ENCODE measurements around the gene DUSP22. TPM values are rescaled to one million over a fixed set of nuclear protein-coding genes. Genes with fewer than 3 reads are reported as not detected.

DUSP22 gene
- total and polyA plus RNA-seq, 2 experiments from 2014 or later, result 12.8 to 36.8 TPM

- Histone ChIP-seq H3K4me2 (no peak overlapping the region), H3K9me2 (ENCODE audit: insufficient read depth) (peaks cover 3% of the 10 kb centered on the region; the same call in 1 of the 2 replicates), H4K20me1 (replicated peaks; ENCODE audit: insufficient read depth) (peaks cover 6% of the 10 kb centered on the region), H3F3A (replicated peaks; ENCODE audit: low read depth) (no peaks in the 10 kb centered on the region), H3K27me3 (ENCODE audit: insufficient read depth) (no peaks in the 10 kb centered on the region), H3K79me2 (replicated peaks; ENCODE audit: insufficient read depth) (peaks cover 5% of the 10 kb centered on the region; the same call in 1 of the 2 replicates), H3K36me3 (ENCODE audit: insufficient read depth) (peaks cover 7% of the 10 kb centered on the region), H3K4me3 (no peak overlapping the region), H2AFZ (no peak overlapping the region), H3K27ac (ENCODE audit: low read depth) (no peak overlapping the region), H3K4me1 (ENCODE audit: insufficient read depth) (peaks cover 15% of the 10 kb centered on the region; the same call in 1 of the 2 replicates)
- TF ChIP-seq, protein P1, sequence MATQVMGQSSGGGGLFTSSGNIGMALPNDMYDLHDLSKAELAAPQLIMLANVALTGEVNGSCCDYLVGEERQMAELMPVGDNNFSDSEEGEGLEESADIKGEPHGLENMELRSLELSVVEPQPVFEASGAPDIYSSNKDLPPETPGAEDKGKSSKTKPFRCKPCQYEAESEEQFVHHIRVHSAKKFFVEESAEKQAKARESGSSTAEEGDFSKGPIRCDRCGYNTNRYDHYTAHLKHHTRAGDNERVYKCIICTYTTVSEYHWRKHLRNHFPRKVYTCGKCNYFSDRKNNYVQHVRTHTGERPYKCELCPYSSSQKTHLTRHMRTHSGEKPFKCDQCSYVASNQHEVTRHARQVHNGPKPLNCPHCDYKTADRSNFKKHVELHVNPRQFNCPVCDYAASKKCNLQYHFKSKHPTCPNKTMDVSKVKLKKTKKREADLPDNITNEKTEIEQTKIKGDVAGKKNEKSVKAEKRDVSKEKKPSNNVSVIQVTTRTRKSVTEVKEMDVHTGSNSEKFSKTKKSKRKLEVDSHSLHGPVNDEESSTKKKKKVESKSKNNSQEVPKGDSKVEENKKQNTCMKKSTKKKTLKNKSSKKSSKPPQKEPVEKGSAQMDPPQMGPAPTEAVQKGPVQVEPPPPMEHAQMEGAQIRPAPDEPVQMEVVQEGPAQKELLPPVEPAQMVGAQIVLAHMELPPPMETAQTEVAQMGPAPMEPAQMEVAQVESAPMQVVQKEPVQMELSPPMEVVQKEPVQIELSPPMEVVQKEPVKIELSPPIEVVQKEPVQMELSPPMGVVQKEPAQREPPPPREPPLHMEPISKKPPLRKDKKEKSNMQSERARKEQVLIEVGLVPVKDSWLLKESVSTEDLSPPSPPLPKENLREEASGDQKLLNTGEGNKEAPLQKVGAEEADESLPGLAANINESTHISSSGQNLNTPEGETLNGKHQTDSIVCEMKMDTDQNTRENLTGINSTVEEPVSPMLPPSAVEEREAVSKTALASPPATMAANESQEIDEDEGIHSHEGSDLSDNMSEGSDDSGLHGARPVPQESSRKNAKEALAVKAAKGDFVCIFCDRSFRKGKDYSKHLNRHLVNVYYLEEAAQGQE (IDR thresholded peaks at IDR 0.05; ENCODE audit: unreplicated experiment), result no peak
- TF ChIP-seq, protein P2, sequence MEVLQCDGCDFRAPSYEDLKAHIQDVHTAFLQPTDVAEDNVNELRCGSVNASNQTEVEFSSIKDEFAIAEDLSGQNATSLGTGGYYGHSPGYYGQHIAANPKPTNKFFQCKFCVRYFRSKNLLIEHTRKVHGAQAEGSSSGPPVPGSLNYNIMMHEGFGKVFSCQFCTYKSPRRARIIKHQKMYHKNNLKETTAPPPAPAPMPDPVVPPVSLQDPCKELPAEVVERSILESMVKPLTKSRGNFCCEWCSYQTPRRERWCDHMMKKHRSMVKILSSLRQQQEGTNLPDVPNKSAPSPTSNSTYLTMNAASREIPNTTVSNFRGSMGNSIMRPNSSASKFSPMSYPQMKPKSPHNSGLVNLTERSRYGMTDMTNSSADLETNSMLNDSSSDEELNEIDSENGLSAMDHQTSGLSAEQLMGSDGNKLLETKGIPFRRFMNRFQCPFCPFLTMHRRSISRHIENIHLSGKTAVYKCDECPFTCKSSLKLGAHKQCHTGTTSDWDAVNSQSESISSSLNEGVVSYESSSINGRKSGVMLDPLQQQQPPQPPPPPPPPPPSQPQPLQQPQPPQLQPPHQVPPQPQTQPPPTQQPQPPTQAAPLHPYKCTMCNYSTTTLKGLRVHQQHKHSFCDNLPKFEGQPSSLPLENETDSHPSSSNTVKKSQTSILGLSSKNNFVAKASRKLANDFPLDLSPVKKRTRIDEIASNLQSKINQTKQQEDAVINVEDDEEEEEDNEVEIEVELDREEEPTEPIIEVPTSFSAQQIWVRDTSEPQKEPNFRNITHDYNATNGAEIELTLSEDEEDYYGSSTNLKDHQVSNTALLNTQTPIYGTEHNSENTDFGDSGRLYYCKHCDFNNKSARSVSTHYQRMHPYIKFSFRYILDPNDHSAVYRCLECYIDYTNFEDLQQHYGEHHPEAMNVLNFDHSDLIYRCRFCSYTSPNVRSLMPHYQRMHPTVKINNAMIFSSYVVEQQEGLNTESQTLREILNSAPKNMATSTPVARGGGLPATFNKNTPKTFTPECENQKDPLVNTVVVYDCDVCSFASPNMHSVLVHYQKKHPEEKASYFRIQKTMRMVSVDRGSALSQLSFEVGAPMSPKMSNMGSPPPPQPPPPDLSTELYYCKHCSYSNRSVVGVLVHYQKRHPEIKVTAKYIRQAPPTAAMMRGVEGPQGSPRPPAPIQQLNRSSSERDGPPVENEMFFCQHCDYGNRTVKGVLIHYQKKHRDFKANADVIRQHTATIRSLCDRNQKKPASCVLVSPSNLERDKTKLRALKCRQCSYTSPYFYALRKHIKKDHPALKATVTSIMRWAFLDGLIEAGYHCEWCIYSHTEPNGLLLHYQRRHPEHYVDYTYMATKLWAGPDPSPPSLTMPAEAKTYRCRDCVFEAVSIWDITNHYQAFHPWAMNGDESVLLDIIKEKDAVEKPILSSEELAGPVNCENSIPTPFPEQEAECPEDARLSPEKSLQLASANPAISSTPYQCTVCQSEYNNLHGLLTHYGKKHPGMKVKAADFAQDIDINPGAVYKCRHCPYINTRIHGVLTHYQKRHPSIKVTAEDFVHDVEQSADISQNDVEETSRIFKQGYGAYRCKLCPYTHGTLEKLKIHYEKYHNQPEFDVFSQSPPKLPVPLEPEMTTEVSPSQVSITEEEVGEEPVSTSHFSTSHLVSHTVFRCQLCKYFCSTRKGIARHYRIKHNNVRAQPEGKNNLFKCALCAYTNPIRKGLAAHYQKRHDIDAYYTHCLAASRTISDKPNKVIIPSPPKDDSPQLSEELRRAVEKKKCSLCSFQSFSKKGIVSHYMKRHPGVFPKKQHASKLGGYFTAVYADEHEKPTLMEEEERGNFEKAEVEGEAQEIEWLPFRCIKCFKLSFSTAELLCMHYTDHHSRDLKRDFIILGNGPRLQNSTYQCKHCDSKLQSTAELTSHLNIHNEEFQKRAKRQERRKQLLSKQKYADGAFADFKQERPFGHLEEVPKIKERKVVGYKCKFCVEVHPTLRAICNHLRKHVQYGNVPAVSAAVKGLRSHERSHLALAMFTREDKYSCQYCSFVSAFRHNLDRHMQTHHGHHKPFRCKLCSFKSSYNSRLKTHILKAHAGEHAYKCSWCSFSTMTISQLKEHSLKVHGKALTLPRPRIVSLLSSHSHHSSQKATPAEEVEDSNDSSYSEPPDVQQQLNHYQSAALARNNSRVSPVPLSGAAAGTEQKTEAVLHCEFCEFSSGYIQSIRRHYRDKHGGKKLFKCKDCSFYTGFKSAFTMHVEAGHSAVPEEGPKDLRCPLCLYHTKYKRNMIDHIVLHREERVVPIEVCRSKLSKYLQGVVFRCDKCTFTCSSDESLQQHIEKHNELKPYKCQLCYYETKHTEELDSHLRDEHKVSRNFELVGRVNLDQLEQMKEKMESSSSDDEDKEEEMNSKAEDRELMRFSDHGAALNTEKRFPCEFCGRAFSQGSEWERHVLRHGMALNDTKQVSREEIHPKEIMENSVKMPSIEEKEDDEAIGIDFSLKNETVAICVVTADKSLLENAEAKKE (CRISPR knock-in tag; IDR thresholded peaks at IDR 0.05), result no peak
- no peak for TF ChIP-seq ZNF331 (CRISPR knock-in tag; IDR thresholded peaks at IDR 0.05; ENCODE audit: low read depth)
- no peak for TF ChIP-seq JUNB (IDR thresholded peaks at IDR 0.05; ENCODE audit: unreplicated experiment)
- TF ChIP-seq STAT1 (IDR thresholded peaks at IDR 0.05; ENCODE audit: unreplicated experiment), result no peak
- TF ChIP-seq EZH2 (IDR thresholded peaks at IDR 0.05; ENCODE audit: low read depth, unreplicated experiment), result no peak
- no peak for TF ChIP-seq CREB1 (CRISPR knock-in tag; IDR thresholded peaks at IDR 0.05; ENCODE audit: low read depth)
- no peak for TF ChIP-seq NANOG (IDR thresholded peaks at IDR 0.05; ENCODE audit: borderline replicate concordance)
- TF ChIP-seq POLR2AphosphoS5 (IDR thresholded peaks at IDR 0.05; ENCODE audit: low read depth), result no peak
- TF ChIP-seq, protein P3, sequence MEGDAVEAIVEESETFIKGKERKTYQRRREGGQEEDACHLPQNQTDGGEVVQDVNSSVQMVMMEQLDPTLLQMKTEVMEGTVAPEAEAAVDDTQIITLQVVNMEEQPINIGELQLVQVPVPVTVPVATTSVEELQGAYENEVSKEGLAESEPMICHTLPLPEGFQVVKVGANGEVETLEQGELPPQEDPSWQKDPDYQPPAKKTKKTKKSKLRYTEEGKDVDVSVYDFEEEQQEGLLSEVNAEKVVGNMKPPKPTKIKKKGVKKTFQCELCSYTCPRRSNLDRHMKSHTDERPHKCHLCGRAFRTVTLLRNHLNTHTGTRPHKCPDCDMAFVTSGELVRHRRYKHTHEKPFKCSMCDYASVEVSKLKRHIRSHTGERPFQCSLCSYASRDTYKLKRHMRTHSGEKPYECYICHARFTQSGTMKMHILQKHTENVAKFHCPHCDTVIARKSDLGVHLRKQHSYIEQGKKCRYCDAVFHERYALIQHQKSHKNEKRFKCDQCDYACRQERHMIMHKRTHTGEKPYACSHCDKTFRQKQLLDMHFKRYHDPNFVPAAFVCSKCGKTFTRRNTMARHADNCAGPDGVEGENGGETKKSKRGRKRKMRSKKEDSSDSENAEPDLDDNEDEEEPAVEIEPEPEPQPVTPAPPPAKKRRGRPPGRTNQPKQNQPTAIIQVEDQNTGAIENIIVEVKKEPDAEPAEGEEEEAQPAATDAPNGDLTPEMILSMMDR (conservative IDR thresholded peaks at IDR 0.05; ENCODE audit: low read depth in 2 of 2), result no peak
- TF ChIP-seq ZNF114 (CRISPR knock-in tag; IDR thresholded peaks at IDR 0.05), result no peak
- peaks cover 5% of the 10 kb centered on the region for H3K4me1 Mint-ChIP-seq
- peaks cover 22% of the 10 kb centered on the region for H3K36me3 Mint-ChIP-seq (ENCODE audit: low read depth)
- H3K27me3 Mint-ChIP-seq (ENCODE audit: insufficient read depth, low read depth, poor library complexity), result peaks cover 8% of the 10 kb centered on the region
- H3K9me3 Mint-ChIP-seq, result peaks cover 5% of the 10 kb centered on the region; the same call in 2 of the 3 replicates
- DNase-seq (ENCODE audit: low spot score), result no peak
- H3K27ac Mint-ChIP-seq, result no peak overlapping the region
- H3K4me3 Mint-ChIP-seq, result no peak overlapping the region
- no peak for ATAC-seq
Observed at GRCh38 chr6:315226-315625, 22.9 kb downstream of the DUSP22 start.
